Medulla oblongata (tissue), 1 donor: ENCODE measurements around the gene DNAH11.

Experiments used
- DNase-seq: peaks from one replicate; pipeline ENCODE4 v3.0.0-alpha.2; 2015; ENCODE audit errors: extremely low spot score

Gene DNAH11

DNA sequence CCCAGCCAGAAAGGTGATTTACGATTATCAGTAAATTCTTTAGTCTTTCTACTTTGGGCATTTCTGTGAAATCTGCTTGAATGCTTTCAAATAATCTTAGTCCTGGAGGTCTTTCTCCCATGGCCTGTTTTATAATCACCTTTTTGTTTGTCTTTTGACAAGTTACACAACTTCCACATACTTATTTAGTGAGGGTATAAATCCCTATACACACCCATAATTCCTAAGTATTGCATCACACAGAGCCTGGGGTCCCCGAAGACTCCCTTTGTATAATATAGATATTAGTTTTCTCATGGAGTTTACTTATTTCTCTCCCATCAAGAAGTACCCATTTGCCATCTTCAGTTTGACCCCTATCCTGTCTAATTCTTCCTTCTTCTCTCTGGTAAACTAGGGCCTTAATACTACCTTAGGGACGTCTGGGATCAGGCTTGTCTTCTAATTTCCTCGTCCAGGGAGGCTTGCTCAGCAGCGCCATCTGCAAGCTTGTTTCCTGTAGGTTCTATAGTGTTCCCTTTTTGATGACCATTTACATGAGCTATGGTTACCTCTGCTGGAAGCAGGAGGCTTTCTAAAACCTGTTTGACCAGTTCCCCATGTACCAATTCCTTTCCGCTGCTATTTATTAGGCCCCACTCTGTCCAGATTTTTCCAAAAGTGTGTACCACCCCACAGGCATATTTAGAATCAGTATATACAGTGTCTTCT lies 8.1 kb downstream of the DNAH11 start:
- no peak for DNase-seq

DNA sequence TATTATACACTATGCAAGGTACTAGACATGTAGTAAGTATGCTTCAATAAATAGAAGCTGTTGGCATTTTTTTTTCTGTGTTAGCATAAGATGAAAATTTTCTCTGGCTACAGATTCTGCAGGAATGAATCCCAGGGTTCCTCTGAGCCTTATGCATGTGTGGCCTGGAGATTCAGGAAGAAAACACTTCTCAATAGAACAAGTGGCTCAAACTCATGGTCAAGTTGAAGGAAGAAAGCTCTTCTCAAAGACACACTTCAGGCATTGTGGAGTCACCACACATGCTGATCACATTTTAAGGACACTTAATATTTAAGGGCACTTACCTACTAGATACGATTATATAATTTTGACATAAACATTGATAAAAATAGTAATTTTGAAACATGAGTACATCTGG lies 19.5 kb downstream of the DNAH11 start:
- DNase-seq: no peak

- no peak for DNase-seq
Measured at GRCh38 chr7:21565614-21566013, 22.8 kb downstream of the DNAH11 start.

DNA sequence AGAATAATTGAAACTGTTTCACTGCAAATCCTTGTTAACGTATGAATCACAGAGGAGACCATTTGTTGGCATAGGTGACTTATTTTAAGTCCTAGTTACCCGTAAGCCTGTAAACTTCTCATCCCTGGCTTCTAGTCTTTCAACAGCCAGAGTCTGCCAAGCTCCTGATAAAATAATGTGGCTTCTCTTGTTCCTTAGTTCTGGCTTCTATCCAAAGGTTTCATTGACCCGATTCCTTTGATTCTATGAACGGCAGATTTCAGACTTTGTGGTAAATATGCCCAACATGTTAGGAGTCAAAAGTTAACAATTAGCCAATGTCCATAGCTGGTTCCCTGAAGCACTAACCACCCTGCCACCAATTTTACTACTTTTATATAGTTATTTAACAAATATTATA lies 23.3 kb downstream of the DNAH11 start:
- DNase-seq: no peak

DNA sequence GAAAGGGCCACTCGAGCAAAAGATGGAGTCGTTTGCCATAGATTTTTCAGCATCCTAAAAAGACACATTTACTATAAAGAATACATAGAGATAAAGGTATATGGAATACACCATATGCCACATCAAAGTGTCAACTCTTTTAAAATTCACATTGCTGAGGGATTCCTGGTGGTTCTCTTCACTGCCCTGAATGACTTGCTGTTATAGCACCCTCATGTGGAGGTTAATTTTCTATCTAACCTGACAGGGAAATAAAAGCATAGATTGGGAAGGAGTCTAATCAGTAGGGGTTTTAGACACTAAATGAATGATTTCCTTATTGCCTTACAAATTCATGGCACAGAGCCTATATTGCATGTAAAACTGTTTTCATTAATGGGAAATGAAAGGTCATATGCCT lies 25.9 kb downstream of the DNAH11 start:
- DNase-seq: peak; percentile 30

- DNase-seq: no peak
Measured at GRCh38 chr7:21572331-21573313, 29.8 kb downstream of the DNAH11 start.

DNA sequence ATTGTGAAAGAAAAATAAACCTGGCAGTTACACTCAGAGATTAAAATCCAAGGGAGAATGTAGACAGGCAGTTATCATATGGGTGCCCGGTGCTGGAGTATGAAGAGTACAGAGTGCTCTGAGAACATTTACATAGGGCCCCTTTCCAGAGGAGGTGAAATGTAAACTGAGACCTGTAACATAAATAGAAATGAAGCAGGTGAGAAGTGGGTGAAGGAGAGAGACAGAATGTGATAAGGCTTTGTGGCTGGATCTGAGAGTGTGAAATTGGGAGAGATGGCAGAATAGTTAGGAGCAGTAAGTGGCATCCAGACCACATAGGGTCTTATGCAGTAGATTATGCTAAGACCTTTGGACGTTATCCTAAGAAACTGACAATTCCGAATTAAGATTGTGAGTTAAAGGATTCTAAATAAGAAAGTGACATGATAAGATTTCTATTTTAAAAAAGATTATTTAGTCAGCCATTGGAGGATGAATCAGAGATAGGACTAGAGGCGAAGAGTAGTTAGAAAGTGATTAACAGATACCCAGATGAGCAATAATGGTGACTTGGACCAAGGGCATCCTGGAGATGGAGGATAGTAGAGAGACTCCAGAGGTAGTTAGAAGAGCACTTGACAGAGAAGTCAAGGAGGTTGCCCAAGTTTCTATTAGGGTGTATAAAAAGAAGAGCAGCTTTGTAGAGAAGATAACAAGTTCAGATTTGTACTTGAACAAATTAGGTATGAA lies 36.7 kb downstream of the DNAH11 start:
- no peak for DNase-seq

DNA sequence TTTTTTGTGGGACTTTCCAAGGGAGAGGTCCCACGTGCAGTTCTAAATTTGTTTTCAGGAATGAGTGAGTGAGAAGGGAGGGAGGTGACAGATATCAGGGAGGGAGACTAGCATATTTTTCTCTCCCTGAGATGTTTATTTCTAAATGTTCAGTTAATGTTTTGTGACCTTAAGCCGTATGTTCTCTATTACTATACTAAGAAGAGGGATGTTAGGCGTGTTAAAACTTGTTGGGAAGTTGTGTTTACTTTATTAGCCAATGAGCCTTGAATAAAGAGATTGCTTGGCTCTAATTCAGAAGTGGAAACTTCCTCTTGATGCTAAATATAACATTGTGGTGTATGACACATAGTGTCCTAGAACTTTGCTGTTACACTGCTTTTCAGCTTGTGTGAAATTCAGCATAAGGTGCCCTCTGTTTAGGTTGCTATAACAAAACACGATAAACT lies 37.3 kb downstream of the DNAH11 start:
- DNase-seq: peak; percentile 17

GRCh38 chr7:21585070-21585724 lies 42.4 kb downstream of the DNAH11 start:
- no peak for DNase-seq

GRCh38 chr7:21587139-21587784 lies 44.4 kb downstream of the DNAH11 start:
- no peak for DNase-seq

GRCh38 chr7:21596801-21597200 lies 54.0 kb downstream of the DNAH11 start:
- DNase-seq: no peak

DNA sequence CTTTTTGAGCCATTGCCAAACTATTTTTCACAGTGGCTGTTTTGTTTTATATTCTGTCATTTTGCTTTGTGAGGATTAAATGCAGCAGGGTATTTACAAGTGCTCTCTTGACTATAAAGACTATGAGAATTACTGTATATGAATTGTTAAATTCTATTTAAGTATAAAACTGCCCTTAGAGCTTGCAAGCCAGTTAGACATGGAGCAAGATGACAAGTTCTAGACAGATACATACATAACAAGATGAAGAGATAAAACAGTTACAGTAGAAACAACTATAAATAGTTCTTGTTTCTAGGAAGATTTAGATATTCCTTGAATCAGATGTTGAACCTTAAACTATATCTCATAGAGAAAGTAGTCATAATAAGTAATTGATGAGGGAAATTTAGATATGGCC lies 60.6 kb downstream of the DNAH11 start:
- no peak for DNase-seq

GRCh38 chr7:21603972-21604749 lies 61.3 kb downstream of the DNAH11 start:
- no peak for DNase-seq

GRCh38 chr7:21605008-21605585 lies 62.3 kb downstream of the DNAH11 start:
- no peak for DNase-seq

DNA sequence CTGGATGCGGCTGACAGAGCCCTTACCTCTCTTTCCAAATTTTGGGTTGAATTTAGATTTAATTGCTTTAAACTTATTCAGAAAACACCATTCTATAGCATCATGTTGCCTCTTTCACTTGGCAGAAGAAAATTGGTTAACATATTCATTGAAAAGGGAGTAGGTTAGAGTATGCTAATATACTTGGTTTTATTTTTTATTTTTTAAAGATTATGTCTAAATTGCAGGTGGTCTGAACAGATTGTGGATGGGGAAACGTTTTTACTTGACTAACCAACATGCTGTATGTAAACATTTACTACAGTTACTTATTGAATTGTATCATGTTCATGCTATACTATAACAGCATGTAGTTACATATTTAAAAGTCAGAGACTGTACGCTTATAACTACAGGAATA lies 65.6 kb downstream of the DNAH11 start:
- no peak for DNase-seq

DNA sequence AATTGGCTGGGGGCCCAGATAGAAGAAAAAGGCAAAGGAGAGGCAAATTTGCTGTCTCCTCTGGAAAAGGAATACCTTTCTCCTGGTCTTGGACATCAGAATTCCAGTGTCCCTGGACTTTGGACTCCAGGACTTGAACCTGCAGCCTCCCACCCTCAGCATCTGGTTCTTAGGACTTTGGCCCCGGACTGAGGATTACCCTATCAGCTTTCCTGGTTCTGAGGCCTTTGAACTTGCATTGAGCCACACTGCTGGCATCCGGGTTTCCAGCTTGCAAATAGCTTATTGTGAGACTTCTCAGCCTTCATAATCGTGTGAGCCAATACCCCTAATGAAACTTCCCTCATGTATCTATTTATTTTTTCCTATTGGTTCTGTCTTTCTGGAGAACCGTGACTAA lies 68.3 kb downstream of the DNAH11 start:
- DNase-seq: no peak

DNA sequence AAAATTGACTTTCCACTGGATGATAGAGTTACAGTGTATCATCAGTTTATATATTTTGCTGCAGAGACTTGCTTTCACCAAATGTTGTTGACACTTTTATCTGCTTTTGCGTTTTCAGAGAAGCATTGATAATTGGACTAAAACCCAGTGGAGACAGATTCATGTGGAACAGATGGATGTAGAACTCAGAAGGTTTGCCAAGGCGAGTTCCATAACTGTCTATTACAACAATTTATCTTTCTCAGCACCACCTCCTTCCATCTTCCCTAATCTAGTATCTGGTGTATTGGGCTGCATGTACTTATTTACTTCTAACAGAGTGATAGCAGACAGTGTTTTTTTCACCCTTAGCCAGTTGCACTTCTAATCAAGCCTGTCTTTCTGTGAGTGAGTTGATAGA lies 73.3 kb downstream of the DNAH11 start:
- no peak for DNase-seq

DNA sequence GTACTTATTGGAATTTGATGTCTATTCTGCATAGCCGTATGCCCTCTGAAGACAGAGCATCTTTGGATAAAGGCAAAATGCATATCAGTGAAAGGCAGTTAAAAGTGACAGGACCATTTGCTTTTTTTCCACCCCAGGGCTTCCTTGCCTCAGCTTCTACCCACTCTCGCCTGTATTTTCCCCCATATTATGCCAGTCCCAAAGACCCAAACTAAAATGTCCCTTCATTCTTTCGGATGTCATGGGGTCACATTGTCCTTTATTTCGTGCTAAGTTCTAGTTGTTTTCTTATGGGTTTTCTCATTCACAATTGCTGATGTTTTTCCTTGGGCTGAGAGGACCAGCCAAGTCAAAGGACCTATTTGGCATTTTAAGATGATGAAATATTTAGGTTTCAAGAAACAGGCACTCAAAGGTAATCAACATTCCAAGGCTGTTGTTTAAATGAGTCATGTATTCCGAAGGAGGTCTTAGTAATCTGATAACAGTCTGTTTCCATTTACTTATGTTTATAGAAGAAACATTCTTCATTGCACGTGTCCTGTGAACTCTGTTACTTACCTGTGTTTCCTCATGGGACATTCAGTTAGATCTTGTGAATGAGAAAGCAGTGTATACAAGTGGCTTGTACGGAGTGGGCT lies 74.1 kb downstream of the DNAH11 start:
- no peak for DNase-seq

- DNase-seq: no peak
Measured at GRCh38 chr7:21617513-21617912, 74.7 kb downstream of the DNAH11 start.
